GM19351 (cell line): ENCODE data around the gene THOC7.
A peak's percentile ranks its signal among the peaks of the same experiment; 100 is the strongest.

Experiments used
- ATAC-seq: cut with Tn5 transposase; IDR thresholded peaks from one replicate; pipeline ENCODE4 v1.9.1; 2021; ENCODE audit warnings: mild to moderate bottlenecking, moderate library complexity; ENCODE audit not compliant: unreplicated experiment

Gene THOC7

DNA sequence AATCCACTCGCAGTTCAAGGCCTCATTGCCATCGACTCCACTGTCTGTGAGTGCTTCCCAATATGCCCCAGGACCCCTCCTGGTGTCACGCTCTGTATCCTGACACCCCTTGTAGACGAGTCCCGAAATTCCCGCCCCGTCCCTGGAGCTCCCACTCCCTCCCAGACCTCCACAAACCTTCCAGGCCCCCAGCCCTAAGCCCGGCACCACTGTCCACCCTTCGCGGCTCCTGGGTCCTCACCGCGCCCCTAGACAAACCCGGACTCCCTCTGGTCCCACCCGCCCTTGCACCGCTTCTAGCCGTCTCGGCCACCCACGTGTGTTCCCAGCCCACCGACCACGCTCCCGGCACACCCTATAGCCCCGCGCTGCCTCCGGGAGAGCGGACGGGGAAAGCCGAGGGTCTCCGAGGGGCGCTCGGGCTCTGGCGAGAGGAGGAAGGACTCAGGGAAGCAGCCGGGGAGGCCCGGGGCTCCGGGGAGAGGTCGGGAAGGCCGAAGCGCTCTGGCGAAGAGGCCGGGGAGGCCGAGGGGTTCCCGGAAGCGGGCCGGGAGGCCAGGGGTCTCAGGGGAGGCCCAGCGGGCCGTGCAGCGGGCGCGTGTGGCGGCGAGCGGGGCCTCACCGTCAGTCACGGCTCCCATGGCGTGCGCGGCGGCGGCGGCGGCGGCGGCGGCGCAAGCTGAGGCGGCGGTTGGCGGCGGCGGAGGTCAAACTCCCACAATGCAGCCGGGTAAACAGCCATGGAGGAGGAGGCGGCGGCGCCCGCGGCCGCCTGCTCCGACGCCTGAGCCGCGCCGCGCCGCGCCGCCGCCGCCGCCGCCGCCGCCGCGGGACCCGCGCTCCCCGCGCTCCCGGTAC is at the start of gene THOC7, which contains the start of gene ATXN7:
THOC7 (minus strand) TSS at position 656 of the 858 bp plus-strand sequence; CDS start at position 641, 15 bp downstream.
ATXN7 (plus strand) TSS at position 718 of the 858 bp plus-strand sequence. CDS start 48,732 bp downstream, outside the sequence.
- peak; percentile 71 for ATAC-seq

DNA sequence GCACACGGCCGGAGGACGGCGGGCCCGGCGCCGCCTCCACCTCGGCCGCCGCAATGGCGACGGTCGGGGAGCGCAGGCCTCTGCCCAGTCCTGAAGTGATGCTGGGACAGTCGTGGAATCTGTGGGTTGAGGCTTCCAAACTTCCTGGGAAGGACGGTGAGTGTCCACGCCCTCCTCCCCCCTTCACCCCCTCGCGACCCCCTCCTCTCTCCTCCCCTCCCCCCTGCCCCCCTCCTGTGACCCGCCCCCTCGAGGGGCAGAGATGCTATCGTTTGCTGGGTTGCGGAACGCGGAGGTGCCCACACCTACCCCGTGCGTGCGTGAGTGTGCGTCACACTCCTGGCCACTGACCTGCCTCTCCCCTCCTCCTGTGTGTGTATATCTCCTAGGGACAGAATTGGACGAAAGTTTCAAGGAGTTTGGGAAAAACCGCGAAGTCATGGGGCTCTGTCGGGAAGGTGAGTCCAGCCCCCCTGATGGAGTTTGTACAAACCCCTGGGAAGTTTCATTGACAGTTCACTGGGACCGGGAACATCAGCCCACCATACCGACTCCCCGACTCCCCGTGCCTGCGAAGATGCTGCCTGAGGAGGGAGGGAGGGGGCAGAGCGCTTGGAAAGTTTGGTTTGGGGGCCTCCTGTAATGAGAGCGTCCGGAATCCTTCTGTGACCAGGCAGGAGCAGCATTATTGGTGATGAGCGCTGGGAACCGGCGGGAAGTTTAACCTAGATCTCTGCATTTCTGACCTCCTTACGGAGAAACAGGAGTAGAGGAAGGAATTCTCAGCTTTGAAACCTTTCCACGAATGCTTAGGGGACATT is 49.4 kb upstream of the THOC7 start:
- ATAC-seq, result no peak

DNA sequence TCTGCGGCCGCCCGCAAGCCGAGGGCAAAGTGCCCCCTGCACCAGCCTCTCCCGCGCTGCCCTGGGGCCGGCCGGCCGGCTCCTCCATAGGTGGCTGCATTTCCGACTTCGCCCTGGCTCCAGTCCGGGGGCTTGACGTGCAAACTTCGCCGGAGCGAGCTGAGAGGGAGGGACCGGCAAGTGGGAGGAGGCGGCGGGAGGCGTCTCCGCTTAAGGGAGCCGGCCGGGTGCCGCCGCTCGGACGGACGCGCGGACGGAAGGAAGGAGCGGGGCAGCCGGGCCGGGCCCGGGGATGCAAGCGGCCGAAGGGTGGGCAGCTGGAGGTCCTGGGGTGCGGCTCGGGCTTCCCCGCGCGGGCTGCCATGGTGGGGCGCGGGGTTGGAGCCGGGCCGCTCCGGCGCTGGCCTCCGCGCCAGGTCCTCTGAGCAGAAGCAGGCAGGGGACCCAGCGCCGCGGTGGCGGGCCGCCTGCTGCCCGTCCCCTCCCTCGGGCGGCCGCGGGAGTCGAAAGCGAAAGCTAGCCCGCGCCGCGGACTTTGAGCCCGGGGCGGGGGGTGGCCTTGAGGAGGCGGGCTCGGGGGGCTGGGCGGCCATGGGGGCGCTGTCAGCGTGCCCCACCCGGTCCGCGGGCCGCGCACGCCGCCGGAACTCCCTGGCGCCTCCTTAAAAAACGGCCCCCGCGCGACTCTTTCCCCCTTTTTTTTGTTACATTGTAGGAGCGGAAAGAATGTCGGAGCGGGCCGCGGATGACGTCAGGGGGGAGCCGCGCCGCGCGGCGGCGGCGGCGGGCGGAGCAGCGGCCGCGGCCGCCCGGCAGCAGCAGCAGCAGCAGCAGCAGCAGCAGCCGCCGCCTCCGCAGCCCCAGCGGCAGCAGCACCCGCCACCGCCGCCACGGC is 48.5 kb upstream of the THOC7 start, which contains the start of gene SCAANT1:
SCAANT1 (minus strand) TSS at position 511 of the 895 bp plus-strand sequence.
- ATAC-seq, result peak; percentile 76

DNA sequence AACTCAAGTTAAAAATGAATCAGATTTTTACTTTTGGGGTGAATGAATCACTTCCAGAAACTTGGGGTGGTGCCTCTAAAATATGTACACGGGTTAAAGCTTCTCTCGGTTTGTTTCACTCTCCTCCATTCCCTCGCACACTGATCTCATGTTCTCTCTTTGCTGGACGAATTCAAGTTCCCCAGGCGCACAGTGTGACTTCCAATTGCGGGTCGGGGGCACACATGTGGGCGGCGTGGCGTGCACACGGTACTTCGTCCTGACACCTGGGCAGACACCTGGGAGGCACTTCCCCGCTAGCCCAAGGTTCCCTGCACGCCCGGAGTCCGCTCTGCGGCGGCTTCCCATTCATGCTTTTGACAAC is 47.9 kb upstream of the THOC7 start:
- peak; percentile 8 for ATAC-seq

DNA sequence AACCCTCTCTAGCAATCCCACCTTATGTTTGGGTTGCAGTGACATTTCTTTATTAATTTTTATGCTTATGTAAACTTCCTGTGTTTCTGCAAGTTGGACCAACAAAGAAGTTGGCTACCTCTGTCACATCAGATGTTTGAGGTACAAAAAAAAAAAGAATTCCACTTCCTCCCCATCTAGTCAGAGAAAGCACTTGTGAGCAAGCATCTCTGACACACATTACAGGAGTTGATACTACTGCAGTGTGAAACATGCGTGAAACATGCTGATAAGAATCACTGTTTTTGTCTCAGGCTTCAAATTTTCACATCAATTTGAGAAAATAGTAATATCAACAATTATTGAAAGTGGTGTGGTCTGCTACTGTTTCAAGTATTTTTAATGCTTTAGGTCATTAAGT is 47.3 kb upstream of the THOC7 start:
- ATAC-seq, result peak; percentile 21

DNA sequence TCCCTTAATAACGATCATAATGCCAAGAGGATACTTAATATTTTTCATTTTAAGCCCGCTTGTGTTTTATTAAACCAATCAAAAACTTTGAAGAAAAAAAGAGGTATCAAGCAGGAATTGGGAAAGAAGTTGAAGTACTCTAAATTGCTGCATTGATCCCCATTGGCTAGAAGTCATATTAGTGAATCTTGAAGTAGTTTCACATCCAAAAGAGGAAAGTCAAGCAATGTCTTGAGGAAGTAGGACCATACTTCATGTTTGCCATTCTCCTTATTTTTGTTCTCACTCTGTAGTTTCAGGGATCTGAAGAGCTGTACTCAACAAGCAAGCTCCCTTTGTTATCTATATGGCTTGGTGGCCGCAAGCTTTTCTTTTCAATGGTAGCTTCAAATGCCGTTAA is 46.4 kb upstream of the THOC7 start:
- ATAC-seq, result no peak

DNA sequence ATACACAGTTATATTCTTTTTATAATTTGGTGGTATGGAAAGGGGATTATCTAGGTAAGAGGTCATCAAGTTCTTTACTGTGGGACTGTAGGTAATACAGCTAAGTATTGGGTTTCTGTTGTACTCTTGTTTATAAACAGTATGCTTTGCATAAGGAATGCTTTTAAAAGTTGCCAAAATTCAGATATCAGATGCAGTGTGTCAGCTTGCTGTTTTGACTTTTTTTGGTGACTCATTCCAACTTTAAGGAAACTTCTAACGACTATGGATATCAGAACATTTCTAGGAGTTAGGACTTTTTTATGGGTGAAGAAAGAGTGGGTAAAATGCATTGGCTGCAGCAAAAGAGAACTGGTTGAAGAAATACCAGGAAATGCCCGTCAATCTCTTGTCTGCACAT is 45.8 kb upstream of the THOC7 start:
- ATAC-seq, result no peak

DNA sequence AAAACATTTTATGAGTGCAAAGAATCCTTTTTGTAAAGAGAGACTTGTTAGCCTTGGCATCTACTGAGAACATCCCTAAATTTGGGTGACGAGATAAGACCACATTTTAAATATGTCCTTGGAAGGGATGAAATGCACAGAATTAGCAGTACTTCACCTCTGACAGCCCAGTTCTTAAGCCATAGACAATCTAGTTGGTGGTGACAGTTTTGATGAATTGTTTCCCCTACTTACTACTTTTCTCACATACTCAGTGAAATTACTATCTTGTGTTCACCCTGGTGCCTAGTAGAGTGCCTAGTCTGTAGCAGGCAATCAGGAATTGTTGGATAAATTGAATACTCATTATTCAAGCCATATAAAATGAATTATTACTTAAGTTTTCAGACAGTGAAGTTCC is 45.2 kb upstream of the THOC7 start:
- no peak for ATAC-seq

DNA sequence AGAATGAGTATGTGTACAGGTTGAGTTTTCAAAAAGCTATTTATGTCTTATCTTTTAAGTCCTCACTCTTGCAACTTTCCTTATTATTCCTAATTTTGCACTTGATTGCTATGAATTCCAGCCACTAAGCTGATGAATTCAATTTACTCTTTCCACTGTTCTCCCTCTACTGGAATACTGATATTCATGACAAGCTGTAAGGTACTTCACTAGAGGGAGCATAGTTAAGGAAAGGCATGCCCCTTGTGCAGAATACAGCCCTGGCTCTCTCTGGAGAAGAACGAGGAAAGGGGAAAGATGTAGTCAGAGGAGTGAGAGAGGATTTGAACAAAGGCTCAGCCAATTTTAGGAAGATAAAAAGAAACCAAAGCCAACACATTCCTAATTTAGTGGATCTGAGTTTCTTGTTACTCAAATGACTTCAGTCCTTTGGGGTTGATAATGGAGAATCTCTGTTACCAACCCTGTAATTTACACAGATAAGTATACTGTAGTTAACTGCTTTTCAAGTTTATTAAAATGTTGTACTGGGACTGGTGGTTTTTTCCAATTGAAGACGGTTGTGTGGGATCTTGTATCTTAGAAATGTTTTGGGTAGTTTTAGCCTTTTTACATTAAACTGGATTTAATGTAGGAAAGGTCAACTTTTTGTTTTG is 44.6 kb upstream of the THOC7 start:
- no peak for ATAC-seq

DNA sequence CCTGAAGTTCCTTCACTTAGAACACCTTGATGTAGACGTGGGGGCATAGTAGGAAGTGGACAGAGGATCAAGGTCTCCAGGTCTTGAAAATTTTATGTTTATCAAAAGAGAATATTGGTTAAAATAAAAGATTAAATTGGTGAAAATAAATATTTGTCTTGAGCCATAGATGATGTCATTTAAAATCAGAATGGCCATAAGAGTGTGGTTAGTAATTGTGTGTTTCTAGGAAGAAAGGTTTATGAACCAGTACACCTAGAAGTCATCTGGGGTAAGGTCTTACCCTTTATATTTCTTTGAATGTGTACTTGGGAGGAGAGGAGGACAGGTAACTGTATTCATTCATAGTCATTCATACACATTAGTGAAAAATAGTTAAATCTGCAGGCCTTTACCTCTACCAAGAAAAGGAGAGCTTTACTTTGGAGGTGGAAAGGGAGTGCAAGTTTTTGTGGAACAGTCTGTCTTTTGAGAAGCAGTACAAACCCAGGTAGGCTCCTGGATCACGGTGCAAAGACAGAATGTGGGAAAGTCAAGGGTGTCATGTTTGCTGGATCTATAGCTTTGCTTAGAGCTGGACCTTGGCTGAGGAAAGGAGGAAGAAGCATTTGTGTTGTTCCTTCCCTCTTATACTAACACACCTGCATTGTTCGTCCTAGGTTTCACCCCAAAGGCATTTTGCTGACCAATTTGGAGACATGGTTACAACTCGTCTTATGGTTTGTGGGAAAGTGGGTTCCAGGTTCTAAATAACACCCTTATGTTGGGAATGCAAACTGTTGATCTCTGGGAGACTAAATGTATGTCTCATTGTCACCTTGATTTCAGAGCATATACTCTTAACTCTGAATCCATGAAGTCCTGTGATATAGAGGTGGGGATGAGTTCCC is 42.4 kb upstream of the THOC7 start:
- no peak for ATAC-seq

DNA sequence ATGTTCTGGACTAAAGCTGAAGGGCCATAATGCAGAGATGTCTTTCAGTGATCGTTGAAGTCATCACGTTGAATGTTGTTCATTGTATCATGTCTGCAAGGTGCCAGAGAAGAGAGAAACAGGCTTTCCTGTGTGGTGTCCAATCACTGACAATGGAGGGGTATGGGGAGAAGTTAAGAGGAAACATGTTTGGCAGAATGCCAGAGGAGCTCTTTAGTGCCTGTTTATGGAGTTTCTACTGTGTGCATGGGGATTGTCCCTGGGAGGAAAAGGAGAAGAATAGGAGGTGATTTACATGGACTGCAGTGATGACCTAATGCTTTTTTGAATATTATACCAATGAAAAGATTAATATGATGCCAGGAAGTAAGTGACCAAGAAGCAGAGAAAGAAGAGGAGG is 36.9 kb upstream of the THOC7 start:
- no peak for ATAC-seq

DNA sequence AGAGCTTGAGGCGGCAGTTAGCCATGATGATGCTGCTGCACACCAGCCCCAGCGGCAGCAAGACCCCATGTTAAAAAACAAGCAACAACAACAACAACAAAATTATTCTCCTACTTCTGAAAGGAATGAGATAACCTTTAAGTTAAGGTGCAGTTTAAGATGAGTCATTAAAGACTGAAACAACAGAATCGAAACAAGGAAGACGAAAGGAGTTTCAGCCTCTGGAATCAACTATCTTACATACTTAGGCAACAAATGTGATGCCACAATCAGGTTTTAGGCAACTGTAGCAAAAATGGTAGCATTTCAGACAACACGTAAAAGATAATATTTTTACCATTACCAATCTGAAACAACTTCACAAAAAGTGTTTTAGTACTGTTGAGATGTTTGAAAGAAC is 36.4 kb upstream of the THOC7 start:
- no peak for ATAC-seq

DNA sequence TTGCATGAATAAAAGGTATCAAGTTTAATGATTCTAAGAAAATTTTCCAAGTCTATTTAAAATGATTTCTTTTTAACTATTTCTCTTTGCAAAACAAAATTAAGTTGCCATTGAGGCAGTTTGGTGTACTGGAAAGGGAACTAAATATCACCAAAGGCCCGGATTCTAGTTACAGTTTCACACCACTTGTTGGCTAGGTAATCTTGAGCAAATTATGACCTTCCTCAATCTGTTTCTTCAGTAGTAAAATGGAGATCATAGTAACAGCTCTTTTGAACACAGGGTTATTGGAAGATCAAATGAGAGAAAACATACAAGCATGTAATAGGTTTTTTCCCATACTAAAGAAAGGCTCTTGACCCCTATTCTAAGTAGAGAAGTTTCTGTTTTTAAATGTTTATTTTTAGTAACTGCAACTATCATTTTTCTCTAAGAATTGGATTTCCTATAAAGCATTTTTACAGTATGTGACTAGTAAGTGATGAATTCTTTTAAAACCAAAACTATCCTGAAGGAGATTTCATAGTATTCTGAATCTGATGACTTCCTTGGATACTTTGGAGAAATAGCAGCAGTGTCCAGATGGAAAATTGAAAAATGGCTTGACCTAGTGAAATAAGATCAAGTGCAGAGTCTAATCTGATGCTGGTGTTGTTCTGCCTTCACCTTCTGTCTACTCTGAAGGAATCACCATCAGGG is 32.9 kb upstream of the THOC7 start:
- ATAC-seq, result peak; percentile 80

DNA sequence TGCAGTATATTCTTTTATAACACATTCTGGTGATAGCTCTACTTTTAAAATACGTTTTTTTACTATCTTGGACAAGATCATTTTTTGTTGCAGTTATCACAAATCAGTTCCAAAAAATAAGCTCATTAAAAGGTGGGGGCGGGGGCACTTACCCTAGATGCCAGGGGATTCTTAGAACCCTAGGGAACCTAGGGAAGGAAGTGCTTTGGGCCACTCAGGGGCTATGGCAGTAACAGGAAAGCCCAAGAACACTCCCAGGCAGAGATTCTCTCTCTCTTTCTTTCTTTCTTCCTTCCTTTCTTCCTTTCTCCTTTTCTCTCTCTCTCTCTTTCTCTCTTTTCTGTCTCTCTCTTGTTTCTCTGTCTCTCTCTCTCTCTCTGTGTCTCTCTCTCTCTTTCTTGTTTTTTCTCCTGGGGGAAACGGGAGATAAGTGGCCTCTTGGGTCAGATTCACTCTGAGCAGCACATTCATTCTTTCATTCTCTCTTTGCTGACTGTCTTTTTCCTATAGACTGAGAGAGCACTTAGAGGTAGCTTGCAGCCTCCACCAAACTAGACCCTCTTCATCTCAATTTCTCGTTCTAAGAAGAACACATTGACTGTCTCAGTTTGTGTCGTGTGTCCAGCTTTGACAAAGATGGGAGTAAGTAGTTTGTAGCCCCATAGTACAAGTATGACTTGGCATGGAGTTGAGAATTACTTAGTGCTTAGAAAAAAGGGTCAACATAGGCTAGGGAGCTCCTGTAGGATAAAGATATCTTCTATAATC is 32.0 kb upstream of the THOC7 start:
- ATAC-seq, result no peak

DNA sequence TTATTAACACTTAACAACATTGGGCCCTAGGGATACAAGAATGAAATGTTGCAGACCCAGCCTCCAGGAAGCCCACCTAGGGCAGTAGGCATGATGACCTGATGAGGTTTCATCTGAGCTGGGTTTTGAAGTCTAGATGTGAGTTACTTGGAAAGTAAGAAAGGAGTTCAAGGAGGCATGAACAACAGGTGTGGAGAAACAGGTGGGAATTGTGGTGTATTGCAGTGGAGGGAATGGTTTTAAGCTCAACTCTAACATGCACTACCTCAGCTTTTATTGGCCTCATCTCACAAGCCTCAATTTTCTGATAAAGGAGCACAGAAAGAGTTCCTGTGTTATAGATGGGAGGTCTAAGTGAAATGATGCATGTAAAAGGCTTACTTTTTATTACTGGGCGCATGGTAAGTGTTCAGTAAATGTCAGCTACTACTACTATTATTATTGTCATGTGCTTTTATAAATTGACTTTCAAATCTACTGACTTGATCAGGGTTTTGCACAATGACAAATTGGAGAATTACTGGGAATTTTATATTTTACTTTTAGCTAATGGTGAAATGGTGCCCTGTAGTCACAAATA is 29.3 kb upstream of the THOC7 start:
- ATAC-seq, result no peak

DNA sequence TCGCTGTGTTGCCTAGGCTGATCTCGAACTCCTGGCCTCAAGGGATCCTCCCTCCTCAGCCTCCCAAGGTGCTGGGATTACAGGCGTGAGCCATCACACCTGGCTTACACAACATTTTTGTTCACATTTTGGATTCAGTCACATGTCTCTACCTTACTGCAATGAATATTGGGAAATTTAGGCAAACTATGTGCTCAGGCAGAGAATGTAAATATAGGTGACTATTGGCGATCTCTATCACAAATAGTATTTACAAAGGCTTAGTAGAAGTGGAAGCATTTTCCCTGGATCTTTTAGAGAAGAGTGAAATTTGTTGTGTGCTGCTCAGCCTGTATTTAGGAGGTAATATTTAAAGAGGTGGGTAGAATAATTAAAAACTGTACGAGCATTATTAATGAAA is 27.9 kb upstream of the THOC7 start:
- no peak for ATAC-seq

DNA sequence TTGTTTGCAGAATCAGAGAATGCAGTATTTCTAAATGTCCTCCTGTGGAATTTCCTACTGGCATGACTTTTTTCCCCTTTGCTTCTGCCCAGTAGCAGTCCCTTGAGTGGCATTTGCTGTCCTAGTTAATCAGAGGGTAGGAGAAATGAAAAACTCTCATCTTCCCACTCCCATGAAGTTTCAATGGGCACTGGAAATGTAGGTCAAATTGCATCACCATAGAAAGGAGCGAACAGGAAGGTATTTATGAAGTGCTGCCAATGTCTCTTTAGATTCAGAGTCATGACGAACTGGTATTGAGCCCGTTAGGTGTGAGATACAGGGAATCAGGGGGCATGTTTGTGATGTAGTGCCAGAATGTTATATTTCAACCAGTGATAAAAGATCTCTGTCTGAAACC is 23.3 kb upstream of the THOC7 start:
- no peak for ATAC-seq

DNA sequence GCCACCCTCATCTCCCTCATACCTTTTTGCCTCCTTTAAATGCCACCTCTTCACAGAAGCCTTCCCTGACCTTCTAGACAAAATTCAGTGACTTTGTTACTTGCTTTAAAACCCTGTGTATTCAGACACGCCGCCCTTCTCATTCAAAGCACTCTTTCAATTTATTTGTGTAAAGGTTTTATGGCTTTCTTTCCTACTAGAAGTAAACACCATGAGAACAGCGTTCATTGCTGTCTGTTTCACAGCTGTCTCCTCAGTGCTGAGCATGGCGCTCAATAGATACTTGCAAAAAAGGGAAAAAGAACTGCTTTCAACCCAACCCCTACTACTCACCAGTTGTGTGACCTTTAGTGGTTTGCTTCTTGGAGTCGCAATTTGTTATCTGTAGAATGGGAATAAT is 17.0 kb upstream of the THOC7 start:
- no peak for ATAC-seq
